Measurements from ENCODE around the gene ZNRF3.

ZNRF3 gene

DNA sequence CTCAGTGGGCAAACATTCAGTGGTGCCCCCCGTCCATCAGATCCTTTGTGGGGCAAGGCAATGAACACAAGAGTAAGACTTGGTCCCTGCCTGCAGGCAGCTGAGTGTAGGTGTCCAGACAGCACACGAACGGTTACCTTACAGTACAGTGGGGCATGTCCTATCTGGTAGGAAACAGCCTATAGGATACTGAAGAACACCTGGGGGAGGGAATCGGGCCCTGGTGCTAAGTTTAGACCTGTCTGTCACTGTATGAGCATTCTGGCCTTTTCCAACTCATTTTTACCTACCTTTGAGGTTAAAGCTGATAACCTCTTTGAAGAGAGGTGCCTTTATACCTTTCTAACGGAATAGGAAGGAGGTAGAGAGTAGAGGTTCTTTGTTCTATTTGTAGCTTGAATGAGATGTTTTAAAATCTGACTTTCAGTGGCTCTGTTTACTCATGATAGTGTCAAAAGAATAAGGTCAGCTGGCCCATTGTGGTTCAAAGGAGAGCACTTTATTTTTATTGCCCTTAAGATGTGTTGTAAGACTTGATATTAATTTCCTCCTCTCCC lies 8.9 kb downstream of the ZNRF3 start:
- TF ChIP-seq CREB1 (IDR thresholded peaks at IDR 0.05; ENCODE audit: low read depth) (no peak), TAF1 (IDR thresholded peaks at IDR 0.05; ENCODE audit: low read depth) (no peak), EGR1 (IDR thresholded peaks at IDR 0.05) (no peak), ZBTB7A (IDR thresholded peaks at IDR 0.05; ENCODE audit: low read depth) (no peak), RAD21 (IDR thresholded peaks at IDR 0.05; ENCODE audit: low read depth) (no peak), TCF12 (IDR thresholded peaks at IDR 0.05; ENCODE audit: low read depth) (no peak), FOXM1 (IDR thresholded peaks at IDR 0.05; ENCODE audit: borderline replicate concordance, low read depth) (no peak), EP300 (IDR thresholded peaks at IDR 0.05; ENCODE audit: borderline replicate concordance) (no peak), YY1 (IDR thresholded peaks at IDR 0.05; ENCODE audit: low read depth) (no peak), CEBPB (IDR thresholded peaks at IDR 0.05) (no peak), NFIC (IDR thresholded peaks at IDR 0.05) (no peak), TEAD4 (IDR thresholded peaks at IDR 0.05) (no peak)
- TF ChIP-seq, protein P1, sequence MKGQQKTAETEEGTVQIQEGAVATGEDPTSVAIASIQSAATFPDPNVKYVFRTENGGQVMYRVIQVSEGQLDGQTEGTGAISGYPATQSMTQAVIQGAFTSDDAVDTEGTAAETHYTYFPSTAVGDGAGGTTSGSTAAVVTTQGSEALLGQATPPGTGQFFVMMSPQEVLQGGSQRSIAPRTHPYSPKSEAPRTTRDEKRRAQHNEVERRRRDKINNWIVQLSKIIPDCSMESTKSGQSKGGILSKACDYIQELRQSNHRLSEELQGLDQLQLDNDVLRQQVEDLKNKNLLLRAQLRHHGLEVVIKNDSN (IDR thresholded peaks at IDR 0.05) = no peak
- TF ChIP-seq, protein P2, sequence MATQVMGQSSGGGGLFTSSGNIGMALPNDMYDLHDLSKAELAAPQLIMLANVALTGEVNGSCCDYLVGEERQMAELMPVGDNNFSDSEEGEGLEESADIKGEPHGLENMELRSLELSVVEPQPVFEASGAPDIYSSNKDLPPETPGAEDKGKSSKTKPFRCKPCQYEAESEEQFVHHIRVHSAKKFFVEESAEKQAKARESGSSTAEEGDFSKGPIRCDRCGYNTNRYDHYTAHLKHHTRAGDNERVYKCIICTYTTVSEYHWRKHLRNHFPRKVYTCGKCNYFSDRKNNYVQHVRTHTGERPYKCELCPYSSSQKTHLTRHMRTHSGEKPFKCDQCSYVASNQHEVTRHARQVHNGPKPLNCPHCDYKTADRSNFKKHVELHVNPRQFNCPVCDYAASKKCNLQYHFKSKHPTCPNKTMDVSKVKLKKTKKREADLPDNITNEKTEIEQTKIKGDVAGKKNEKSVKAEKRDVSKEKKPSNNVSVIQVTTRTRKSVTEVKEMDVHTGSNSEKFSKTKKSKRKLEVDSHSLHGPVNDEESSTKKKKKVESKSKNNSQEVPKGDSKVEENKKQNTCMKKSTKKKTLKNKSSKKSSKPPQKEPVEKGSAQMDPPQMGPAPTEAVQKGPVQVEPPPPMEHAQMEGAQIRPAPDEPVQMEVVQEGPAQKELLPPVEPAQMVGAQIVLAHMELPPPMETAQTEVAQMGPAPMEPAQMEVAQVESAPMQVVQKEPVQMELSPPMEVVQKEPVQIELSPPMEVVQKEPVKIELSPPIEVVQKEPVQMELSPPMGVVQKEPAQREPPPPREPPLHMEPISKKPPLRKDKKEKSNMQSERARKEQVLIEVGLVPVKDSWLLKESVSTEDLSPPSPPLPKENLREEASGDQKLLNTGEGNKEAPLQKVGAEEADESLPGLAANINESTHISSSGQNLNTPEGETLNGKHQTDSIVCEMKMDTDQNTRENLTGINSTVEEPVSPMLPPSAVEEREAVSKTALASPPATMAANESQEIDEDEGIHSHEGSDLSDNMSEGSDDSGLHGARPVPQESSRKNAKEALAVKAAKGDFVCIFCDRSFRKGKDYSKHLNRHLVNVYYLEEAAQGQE (IDR thresholded peaks at IDR 0.05; ENCODE audit: low read depth) = no peak
- TF ChIP-seq, protein P3, sequence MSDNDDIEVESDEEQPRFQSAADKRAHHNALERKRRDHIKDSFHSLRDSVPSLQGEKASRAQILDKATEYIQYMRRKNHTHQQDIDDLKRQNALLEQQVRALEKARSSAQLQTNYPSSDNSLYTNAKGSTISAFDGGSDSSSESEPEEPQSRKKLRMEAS (IDR thresholded peaks at IDR 0.05) = no peak

DNA sequence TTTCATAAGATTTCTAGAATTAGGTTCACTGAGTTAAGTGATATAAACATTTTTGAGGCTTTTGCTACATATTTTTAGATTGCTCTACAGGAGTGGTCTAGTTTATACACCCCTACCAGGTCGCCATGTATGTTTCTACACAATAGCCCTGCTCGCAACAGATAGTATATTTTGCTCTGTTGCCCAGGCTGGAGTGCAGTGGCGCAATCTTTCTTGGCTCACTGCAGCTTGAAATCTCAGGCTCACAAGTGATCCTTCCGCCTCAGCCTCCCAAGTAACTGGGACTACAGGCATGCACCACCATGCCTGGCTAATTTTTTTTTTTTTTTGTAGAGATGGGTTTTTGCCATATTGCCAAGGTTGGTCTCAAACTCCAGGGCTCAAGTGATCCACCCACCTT lies 10.4 kb downstream of the ZNRF3 start:
- TF ChIP-seq ZBTB7A (IDR thresholded peaks at IDR 0.05; ENCODE audit: low read depth) (no peak), FOXM1 (IDR thresholded peaks at IDR 0.05; ENCODE audit: borderline replicate concordance, low read depth) (no peak), TCF12 (IDR thresholded peaks at IDR 0.05; ENCODE audit: low read depth) (no peak), TEAD4 (IDR thresholded peaks at IDR 0.05) (no peak)

DNA sequence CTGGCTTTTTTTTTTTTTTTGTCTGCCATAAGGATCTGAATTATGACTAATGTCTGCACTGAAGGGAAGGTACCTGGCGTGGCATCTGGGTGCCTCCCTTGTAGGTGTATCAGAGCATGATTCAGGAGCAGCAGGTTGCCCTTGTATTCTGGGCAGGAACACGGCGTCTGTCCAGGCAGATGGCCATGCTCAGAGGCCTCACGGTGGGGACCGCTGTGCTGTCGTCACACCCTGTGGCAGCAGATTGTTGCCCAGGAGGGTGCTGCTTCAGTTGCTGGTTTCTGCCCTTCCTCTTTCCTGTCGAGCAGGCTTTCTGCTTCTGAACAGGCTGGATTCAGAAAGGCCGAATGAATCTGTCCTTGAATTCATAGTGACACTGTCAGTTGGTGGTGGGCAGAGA lies 11.0 kb downstream of the ZNRF3 start:
- TF ChIP-seq CREB1 (IDR thresholded peaks at IDR 0.05; ENCODE audit: low read depth) (no peak), EGR1 (IDR thresholded peaks at IDR 0.05) (no peak), TCF12 (IDR thresholded peaks at IDR 0.05; ENCODE audit: low read depth) (no peak), RAD21 (IDR thresholded peaks at IDR 0.05; ENCODE audit: low read depth) (no peak)

DNA sequence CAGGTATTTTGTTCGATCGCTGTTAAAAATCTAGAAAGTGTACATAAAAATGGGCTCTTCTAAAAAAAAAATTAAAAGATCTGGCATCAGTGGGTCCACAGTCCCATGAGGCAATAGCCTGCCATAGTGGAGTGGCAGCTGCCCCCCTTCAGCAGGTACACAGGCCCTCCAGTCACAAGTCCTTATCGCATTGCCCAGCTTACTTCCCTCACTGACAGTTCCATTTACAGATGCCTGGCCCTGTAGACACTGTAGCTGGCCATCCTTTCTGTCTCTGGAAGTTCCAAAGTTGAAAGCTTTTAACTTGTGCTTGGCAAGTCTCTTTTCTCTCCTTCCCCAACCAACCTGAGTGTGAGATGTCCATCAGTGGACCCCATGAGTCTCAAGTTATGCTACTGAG lies 11.4 kb downstream of the ZNRF3 start:
- TF ChIP-seq ZBTB7A (IDR thresholded peaks at IDR 0.05; ENCODE audit: low read depth) = no peak
- TF ChIP-seq CREB1 (IDR thresholded peaks at IDR 0.05; ENCODE audit: low read depth) = no peak
- TF ChIP-seq EP300 (IDR thresholded peaks at IDR 0.05; ENCODE audit: borderline replicate concordance) = no peak
- TF ChIP-seq EGR1 (IDR thresholded peaks at IDR 0.05) = no peak
- TF ChIP-seq, protein P2 (IDR thresholded peaks at IDR 0.05; ENCODE audit: low read depth) = no peak
- TF ChIP-seq TAF1 (IDR thresholded peaks at IDR 0.05; ENCODE audit: low read depth) = no peak
- TF ChIP-seq, protein P1 (IDR thresholded peaks at IDR 0.05) = no peak
- TF ChIP-seq TEAD4 (IDR thresholded peaks at IDR 0.05) = no peak
- no peak for TF ChIP-seq YY1 (IDR thresholded peaks at IDR 0.05; ENCODE audit: low read depth)
- no peak for TF ChIP-seq TCF12 (IDR thresholded peaks at IDR 0.05; ENCODE audit: low read depth)
- no peak for TF ChIP-seq CEBPB (IDR thresholded peaks at IDR 0.05)
- TF ChIP-seq NFIC (IDR thresholded peaks at IDR 0.05) = no peak
- TF ChIP-seq RAD21 (IDR thresholded peaks at IDR 0.05; ENCODE audit: low read depth) = no peak
- no peak for TF ChIP-seq FOXM1 (IDR thresholded peaks at IDR 0.05; ENCODE audit: borderline replicate concordance, low read depth)
- TF ChIP-seq, protein P3 (IDR thresholded peaks at IDR 0.05) = no peak

DNA sequence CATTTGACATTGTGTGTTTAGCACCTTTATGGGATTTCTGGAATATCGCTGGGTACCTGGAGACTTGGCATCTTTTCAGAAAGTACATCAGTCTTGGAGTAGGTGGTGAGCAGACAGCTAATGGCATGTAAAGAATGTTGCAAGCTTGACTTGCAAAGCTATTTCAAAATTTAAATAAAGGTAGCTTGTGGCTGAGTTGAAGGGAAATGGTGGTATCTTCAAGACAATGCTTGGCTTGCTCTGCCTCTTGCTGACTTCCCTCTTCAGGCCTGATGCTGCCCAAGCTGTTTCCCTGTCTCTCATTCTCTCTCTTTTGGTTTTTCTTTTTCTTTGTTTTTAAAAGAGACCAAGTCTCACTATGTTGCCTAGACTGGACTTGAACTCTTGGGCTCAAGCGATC lies 13.2 kb downstream of the ZNRF3 start:
- TF ChIP-seq TEAD4 (IDR thresholded peaks at IDR 0.05) (peak; percentile 58), CEBPB (IDR thresholded peaks at IDR 0.05) (no peak), CREB1 (IDR thresholded peaks at IDR 0.05; ENCODE audit: low read depth) (no peak)

DNA sequence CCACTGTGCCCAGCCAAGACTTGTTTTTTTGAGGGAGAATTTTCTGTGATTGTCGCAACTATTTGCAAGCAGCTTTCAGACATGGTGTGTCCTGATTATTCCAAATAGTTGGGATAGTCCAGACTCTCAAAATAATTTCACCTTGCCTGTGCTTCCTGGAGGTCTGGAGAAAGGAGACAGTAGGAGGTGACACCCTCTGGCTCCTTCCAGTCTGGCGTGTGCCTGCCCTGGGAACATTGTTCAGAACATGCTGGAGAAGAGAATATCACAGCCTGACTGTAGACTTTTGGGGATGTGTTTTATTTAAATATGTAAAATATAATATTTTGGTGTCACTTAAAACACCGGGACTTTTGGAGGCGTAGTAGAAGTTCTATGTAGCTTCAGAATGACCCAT lies 14.9 kb downstream of the ZNRF3 start:
- TF ChIP-seq, protein P2 (IDR thresholded peaks at IDR 0.05; ENCODE audit: low read depth) = no peak
- TF ChIP-seq ZBTB7A (IDR thresholded peaks at IDR 0.05; ENCODE audit: low read depth) = no peak
- TF ChIP-seq YY1 (IDR thresholded peaks at IDR 0.05; ENCODE audit: low read depth) = no peak
- no peak for TF ChIP-seq RAD21 (IDR thresholded peaks at IDR 0.05; ENCODE audit: low read depth)
- TF ChIP-seq CREB1 (IDR thresholded peaks at IDR 0.05; ENCODE audit: low read depth) = no peak
- no peak for TF ChIP-seq TCF12 (IDR thresholded peaks at IDR 0.05; ENCODE audit: low read depth)
- no peak for TF ChIP-seq EP300 (IDR thresholded peaks at IDR 0.05; ENCODE audit: borderline replicate concordance)

Data from Ishikawa (cell line).